ENCODE measurements around the gene INKA1. TPM values are rescaled to one million over a fixed set of nuclear protein-coding genes. Genes with fewer than 3 reads are reported as not detected.

Gene INKA1
- total and polyA plus RNA-seq, 7 experiments from 2014 or later, result 0.65 to 2.2 (median 1.6) TPM

Small RNA genes lying within 50 kb of the gene (microRNA-seq; reads per million reads assigned to microRNA genes)
- gene MIR5193 (ENCODE audit: borderline microRNAs expressed), result not detected

Other genes with a start within 250 kb of the INKA1 start
- under 1 TPM; 0.12 to 0.16 (median 0.14) TPM for gene BSN, start 248.8 kb upstream of the INKA1 start, total RNA-seq
- not detected for gene BSN, start 248.8 kb upstream of the INKA1 start, polyA plus RNA-seq
- 100 to 1,000 TPM in 2 of 5 experiments, 10 to 100 TPM in 3; 75.5 to 151 (median 99.1) TPM for gene APEH, start 128.9 kb upstream of the INKA1 start, total RNA-seq
- 100 to 1,000 TPM; 103 to 151 TPM for gene APEH, start 128.9 kb upstream of the INKA1 start, polyA plus RNA-seq
- gene MST1, start 113.8 kb upstream of the INKA1 start, total RNA-seq, result 10 to 100 TPM in 3 of 5 experiments, 1 to 10 TPM in 2; 7.9 to 12.8 (median 10.0) TPM
- gene MST1, start 113.8 kb upstream of the INKA1 start, polyA plus RNA-seq, result 1 to 10 TPM in 1 of 2 donors, under 1 TPM in 1; 0.90 to 1.0 TPM
- 10 to 100 TPM; 34.5 to 77.2 (median 50.7) TPM for gene RNF123, start 113.7 kb upstream of the INKA1 start, total RNA-seq
- 10 to 100 TPM in 1 of 2 donors, 1 to 10 TPM in 1; 8.3 to 19.7 TPM for gene RNF123, start 113.7 kb upstream of the INKA1 start, polyA plus RNA-seq
- 1 to 10 TPM in 1 of 5 experiments, under 1 TPM in 2, not detected in 2; 0.16 to 1.8 (median 0.24) TPM for gene AMIGO3, start 83.6 kb upstream of the INKA1 start, total RNA-seq
- gene AMIGO3, start 83.6 kb upstream of the INKA1 start, polyA plus RNA-seq, result under 1 TPM in 1 of 2 donors, not detected in 1; 0.58 TPM
- gene GMPPB, start 79.3 kb upstream of the INKA1 start, total RNA-seq, result 10 to 100 TPM; 38.3 to 60.4 (median 43.9) TPM
- 10 to 100 TPM; 14.9 to 18.1 TPM for gene GMPPB, start 79.3 kb upstream of the INKA1 start, polyA plus RNA-seq
- gene IP6K1, start 16.7 kb upstream of the INKA1 start, total RNA-seq, result 10 to 100 TPM; 41.8 to 57.0 (median 47.3) TPM
- gene IP6K1, start 16.7 kb upstream of the INKA1 start, polyA plus RNA-seq, result 10 to 100 TPM; 18.4 to 36.3 TPM
- gene CDHR4, start 3.4 kb upstream of the INKA1 start, total RNA-seq, result under 1 TPM in 3 of 5 experiments, not detected in 2; 0.29 to 0.62 (median 0.44) TPM
- gene CDHR4, start 3.4 kb upstream of the INKA1 start, polyA plus RNA-seq, result not detected
- gene UBA7, start 10.7 kb downstream of the INKA1 start, total RNA-seq, result 100 to 1,000 TPM; 273 to 318 (median 287) TPM
- 10 to 100 TPM; 31.6 to 48.4 TPM for gene UBA7, start 10.7 kb downstream of the INKA1 start, polyA plus RNA-seq
- gene TRAIP, start 53.3 kb downstream of the INKA1 start, total RNA-seq, result 10 to 100 TPM in 1 of 5 experiments, 1 to 10 TPM in 4; 4.1 to 22.5 (median 5.7) TPM
- 1 to 10 TPM; 2.7 to 3.8 TPM for gene TRAIP, start 53.3 kb downstream of the INKA1 start, polyA plus RNA-seq
- not detected for gene CAMKV, start 66.6 kb downstream of the INKA1 start, total RNA-seq
- not detected for gene CAMKV, start 66.6 kb downstream of the INKA1 start, polyA plus RNA-seq
- gene MST1R, start 100.6 kb downstream of the INKA1 start, total RNA-seq, result 1 to 10 TPM in 3 of 5 experiments, under 1 TPM in 2; 0.39 to 5.8 (median 1.2) TPM
- gene MST1R, start 100.6 kb downstream of the INKA1 start, polyA plus RNA-seq, result under 1 TPM; 0.66 to 0.80 TPM
- 10 to 100 TPM in 2 of 5 experiments, 1 to 10 TPM in 3; 4.6 to 12.6 (median 8.6) TPM for gene MON1A, start 126.5 kb downstream of the INKA1 start, total RNA-seq
- 10 to 100 TPM; 10.9 to 24.5 TPM for gene MON1A, start 126.5 kb downstream of the INKA1 start, polyA plus RNA-seq
- 100 to 1,000 TPM; 103 to 208 (median 153) TPM for gene RBM6, start 136.9 kb downstream of the INKA1 start, total RNA-seq
- 10 to 100 TPM; 29.6 to 70.1 TPM for gene RBM6, start 136.9 kb downstream of the INKA1 start, polyA plus RNA-seq